GM19099 (cell line): Measurements from ENCODE around the gene CDC42EP5.

Experiments used
- POLR2A ChIP-seq: IDR thresholded peaks from 3 replicates; pipeline ENCODE4 v1.6.1; 2011; ENCODE audit warnings: low read depth; ENCODE audit not compliant: insufficient read length; ENCODE audit errors: extremely low read depth

The CDC42EP5 gene, protein sequence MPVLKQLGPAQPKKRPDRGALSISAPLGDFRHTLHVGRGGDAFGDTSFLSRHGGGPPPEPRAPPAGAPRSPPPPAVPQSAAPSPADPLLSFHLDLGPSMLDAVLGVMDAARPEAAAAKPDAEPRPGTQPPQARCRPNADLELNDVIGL

GRCh38 chr19:54473071-54473891 is at the start of gene CDC42EP5:
Gene CDC42EP5, minus strand, starts transcription at chr19:54473296. Its CDS starts 7,749 bp downstream, at chr19:54465547.
- no peak for TF ChIP-seq POLR2A

DNA sequence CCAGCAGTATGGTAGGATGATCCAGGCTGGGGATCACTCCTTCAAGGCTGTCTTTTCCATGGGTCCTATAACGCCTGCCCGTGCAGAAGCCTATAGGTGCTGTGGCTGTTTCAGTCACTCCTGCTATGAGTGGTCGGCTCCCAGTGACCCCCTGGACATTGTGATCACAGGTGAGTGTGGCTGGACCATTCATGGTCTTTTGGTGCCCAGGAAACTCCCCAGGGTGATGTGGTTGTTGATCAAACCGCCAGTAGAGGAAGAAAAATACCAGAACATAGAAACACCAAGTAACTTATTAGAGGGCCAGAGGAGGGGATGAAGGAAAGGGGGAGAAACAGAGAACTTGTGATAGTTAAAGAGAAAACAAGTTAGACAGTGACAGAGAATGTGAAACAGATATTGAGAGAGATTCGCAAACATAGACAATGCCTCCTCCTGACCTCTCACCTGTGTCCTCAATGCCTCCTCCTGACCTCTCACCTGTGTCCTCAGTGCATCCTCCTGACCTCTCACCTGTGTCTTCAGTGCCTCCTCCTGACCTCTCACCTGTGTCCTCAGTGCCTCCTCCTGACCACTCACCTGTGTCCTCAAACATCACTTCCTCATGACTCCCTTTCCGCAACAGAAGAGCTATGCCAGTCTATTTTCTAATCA is 48.9 kb upstream of the CDC42EP5 start:
- no peak for TF ChIP-seq POLR2A

- peak; percentile 5 for TF ChIP-seq POLR2A
Measured at GRCh38 chr19:54521022-54521859, 48.1 kb upstream of the CDC42EP5 start.

DNA sequence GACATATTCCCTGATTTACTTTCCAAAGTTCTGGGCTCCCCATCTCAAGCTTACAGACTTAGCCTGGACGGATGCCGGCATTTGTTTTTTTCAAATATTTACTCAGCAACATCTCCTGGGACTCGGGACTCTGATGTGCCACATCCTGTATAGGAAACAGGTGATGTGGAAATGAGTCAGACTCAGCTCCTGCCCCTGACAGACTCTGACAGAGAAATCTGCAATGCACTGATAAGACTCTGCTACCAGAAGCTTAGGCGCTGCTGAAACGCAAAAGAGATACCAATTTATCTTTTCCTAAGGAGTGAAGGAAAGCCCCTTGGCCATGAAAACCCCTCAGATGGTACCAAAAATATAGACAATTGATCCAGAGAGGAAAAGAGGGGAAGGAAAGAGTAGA is 45.7 kb upstream of the CDC42EP5 start:
- TF ChIP-seq POLR2A: no peak

DNA sequence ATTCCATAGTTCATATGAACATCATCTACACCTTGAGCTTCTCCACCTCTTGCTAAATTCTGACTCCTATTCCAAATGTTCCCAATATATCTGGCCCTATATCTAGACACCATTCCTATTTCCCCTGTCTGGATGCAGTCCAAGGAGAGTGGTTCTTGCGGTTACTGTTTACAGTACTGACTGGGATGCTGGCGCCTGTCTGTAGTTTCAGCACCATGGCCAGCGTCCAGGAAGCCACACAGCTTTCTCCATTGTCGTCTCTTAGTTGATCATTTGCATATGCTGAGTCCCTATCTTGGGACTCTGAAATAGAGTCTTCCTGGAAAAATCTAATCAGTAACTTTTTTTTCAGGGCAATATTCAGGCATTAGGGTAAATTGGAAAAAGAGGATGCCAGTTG is 44.4 kb upstream of the CDC42EP5 start:
- TF ChIP-seq POLR2A: no peak

DNA sequence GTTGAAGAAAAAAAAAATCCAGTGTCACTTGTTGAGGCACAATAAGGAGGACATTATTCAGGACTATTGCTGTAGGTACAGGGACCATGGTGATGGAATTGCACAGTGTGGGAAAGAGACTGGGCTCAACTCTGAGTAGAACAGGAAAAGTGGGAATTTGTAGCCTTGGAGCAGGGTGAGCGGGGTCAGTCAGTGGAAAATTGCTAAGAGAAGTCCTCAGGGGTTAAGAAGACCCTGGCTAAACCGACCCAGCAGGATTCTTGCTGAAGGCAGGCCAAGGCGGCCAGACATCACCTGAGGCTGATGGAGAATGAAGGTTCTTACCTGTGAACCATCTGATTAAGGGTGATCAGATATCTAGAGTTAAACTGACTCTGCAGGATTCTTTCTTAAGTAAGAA is 42.1 kb upstream of the CDC42EP5 start:
- TF ChIP-seq POLR2A: no peak

DNA sequence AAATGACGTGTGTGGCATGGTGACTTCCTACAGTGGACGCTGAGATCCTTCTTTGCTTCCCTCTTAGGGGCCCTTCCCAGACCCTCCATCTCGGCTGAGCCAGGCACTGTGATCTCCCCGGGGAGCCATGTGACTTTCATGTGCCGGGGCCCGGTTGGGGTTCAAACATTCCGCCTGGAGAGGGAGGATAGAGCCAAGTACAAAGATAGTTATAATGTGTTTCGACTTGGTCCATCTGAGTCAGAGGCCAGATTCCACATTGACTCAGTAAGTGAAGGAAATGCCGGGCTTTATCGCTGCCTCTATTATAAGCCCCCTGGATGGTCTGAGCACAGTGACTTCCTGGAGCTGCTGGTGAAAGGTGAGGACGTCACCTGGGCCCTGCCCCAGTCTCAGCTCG is 34.7 kb upstream of the CDC42EP5 start:
- TF ChIP-seq POLR2A: no peak

- no peak for TF ChIP-seq POLR2A
Measured at GRCh38 chr19:54506079-54506478, 33.0 kb upstream of the CDC42EP5 start.

- no peak for TF ChIP-seq POLR2A
Measured at GRCh38 chr19:54502518-54503048, 29.5 kb upstream of the CDC42EP5 start, which contains the start of gene LAIR2. Gene LAIR2, plus strand, starts transcription at chr19:54502831. Its CDS starts 88 bp downstream, at chr19:54502919.

GRCh38 chr19:54493967-54494585 is 21.0 kb upstream of the CDC42EP5 start:
- TF ChIP-seq POLR2A: no peak

DNA sequence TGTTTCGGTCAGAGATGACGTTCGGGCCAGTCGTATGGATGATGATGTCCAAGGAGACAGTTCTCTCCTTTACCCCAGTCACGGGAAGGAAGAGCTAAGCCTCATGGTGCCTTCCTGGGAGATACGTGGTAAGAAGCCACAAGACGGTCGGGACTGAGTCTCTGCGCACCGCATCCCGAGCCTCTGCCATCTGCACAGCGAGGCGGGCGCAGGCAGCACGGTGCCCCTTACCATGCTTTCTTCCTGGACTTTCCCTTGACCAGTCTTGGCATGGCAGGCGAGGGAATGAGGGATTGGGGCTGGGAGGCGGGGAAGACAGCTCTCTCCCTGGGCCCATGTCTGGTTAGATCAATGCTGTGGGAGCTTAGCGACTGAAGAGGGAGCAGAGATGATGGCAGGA is 19.5 kb upstream of the CDC42EP5 start:
- no peak for TF ChIP-seq POLR2A

DNA sequence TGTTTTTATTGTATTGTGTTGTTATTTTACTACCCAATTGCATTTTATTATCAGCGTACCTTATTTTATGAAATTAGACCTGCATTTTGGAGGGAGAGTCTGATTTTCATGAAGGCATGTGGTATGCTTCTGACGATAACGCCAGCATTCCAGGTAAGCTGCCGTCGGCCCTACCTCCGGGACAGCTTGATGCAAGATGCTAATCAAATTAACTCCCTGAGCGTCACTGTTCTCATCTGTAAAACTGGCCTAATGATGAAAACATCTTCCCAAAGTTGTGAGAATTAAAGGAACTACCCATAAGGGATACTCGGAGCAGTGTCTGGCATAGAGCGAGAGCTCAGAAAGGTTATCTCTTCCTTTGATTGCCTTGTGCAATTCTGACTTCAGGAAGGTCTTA is 16.7 kb upstream of the CDC42EP5 start:
- no peak for TF ChIP-seq POLR2A

- no peak for TF ChIP-seq POLR2A
Measured at GRCh38 chr19:54489341-54489740, 16.2 kb upstream of the CDC42EP5 start.

GRCh38 chr19:54485851-54486250 is 12.8 kb upstream of the CDC42EP5 start:
- TF ChIP-seq POLR2A: no peak
